C4-2B (cell line): ENCODE measurements around the gene MZT2A.
"Not testable (repeated sequence)": the region's sequence is repeated elsewhere in the genome, so short reads cannot be mapped to it uniquely, and the experiment has no call there.

Experiments used
- H3K27ac ChIP-seq: fragments of 450-650 bp; 2 replicates; pipeline ENCODE4 v1.5.1; 2017
- CTCF ChIP-seq: fragments of 450-650 bp; conservative IDR thresholded peaks from 2 replicates; pipeline ENCODE4 v1.5.1; 2017; ENCODE audit warnings: mild to moderate bottlenecking
- ZFX ChIP-seq: fragments of 450-650 bp; IDR thresholded peaks from 2 replicates; pipeline ENCODE4 v1.6.1; 2017

Gene MZT2A

GRCh38 chr2:131492015-131492417 is at the start of gene MZT2A:
TSS of gene MZT2A (minus strand) at chr2:131492397. CDS start at chr2:131492376, 21 bp downstream.
- TF ChIP-seq ZFX, result peak; percentile 53
- H3K27ac ChIP-seq, result peak within 1 kb of the TSS; percentile 87

GRCh38 chr2:131538856-131539255 is 46.7 kb upstream of the MZT2A start:
- H3K27ac ChIP-seq, result not testable (repeated sequence)

GRCh38 chr2:131536841-131537240 is 44.6 kb upstream of the MZT2A start:
- not testable (repeated sequence) for H3K27ac ChIP-seq

GRCh38 chr2:131535951-131536826 is 44.0 kb upstream of the MZT2A start:
- not testable (repeated sequence) for H3K27ac ChIP-seq

GRCh38 chr2:131535526-131535925 is 43.3 kb upstream of the MZT2A start:
- H3K27ac ChIP-seq, result no peak overlapping the region
- TF ChIP-seq CTCF (no peak), ZFX (no peak)

- H3K27ac ChIP-seq, result not testable (repeated sequence)
Measured at GRCh38 chr2:131534965-131535364, 42.8 kb upstream of the MZT2A start.

- H3K27ac ChIP-seq, result not testable (repeated sequence)
Measured at GRCh38 chr2:131534317-131534672, 42.1 kb upstream of the MZT2A start.

- H3K27ac ChIP-seq, result not testable (repeated sequence)
Measured at GRCh38 chr2:131533609-131534316, 41.6 kb upstream of the MZT2A start.

GRCh38 chr2:131532723-131533608 is 40.8 kb upstream of the MZT2A start:
- not testable (repeated sequence) for H3K27ac ChIP-seq

GRCh38 chr2:131531547-131532185 is 39.5 kb upstream of the MZT2A start:
- not testable (repeated sequence) for H3K27ac ChIP-seq

GRCh38 chr2:131530626-131531344 is 38.6 kb upstream of the MZT2A start:
- not testable (repeated sequence) for H3K27ac ChIP-seq

- not testable (repeated sequence) for H3K27ac ChIP-seq
Measured at GRCh38 chr2:131529864-131530445, 37.8 kb upstream of the MZT2A start.

GRCh38 chr2:131528981-131529863 is 37.0 kb upstream of the MZT2A start:
- H3K27ac ChIP-seq, result not testable (repeated sequence)

- peak within 1 kb of the TSS; percentile 50 for H3K27ac ChIP-seq
Measured at GRCh38 chr2:131527131-131528001, 35.2 kb upstream of the MZT2A start, which contains the start of gene CCDC74A. TSS of gene CCDC74A (plus strand) at chr2:131527888. CDS start at chr2:131527971, 83 bp downstream.

- H3K27ac ChIP-seq, result not testable (repeated sequence)
Measured at GRCh38 chr2:131525256-131525655, 33.1 kb upstream of the MZT2A start.
